HG03280 (cell line): Measurements from ENCODE around the gene GNPNAT1.

ENCODE experiments used
- ATAC-seq: cut with Tn5 transposase; IDR thresholded peaks from one replicate; pipeline ENCODE4 v1.9.1; 2021; ENCODE audit warnings: mild to moderate bottlenecking, moderate library complexity; ENCODE audit not compliant: unreplicated experiment

GNPNAT1 gene

DNA sequence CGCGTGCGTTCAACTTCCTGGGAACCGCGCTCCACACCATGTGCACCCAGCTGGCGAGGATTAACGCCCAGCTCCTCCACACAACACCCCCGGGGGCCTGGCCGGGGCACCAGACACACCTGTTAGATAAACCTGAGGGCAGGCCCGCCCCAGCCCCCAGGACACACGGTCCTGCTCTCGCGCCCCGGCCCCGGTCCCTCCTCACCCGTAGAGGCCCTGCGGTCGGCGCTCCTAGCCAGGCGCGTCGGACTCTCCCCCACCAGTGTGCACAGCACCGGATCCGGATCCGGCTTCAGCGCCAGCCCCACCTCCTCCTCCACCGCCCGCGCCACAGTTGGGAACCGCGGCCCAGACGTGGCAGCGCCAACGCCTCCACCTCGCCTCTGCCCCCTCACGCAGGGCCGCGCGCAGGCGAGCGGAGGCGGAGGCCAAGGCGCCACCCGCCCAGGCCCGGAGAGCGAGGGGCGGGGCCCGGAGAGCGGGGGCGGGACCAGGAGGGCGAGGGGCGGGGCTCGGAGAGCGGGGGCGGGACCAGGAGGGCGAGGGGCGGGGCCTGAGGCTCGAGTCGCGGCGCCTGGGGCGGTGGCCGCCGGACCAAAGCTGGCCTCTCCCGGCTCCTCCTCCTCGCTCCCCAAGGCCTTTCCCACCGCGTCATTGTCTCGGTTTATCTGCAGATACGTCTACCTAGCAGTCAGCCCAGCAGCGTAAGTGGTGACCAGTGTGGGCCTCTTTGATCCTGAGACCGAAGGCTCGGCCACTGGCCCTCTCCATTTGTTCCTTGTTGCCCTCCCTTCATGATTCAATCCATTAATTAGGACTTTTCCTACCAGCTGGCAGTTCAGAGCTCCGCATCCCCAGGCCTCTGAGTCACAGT lies at the start of gene GNPNAT1:
Gene GNPNAT1, minus strand, starts transcription at position 385 of the 874 bp plus-strand sequence. CDS start 6,957 bp downstream, outside the sequence.
- ATAC-seq: peak; percentile 93

DNA sequence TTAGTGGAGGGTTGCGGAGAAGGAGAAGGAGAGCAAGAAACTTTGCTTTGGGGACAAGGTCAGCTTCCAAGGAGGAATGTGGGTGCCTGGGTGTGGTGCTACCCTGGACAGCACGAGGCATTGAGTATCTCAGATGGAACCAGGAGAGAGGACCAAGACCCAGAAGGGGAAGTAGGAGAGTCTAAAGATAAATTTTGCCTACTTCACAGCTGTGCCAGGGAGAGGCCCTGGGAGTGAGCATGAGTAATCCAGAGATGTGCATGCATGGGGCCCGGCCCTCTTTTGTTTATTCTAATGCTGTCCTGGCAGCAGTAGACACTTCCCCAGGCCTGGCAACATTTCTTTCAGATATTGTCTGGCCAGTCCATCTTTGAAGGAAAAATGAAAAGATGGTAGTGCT lies 49.5 kb upstream of the GNPNAT1 start:
- no peak for ATAC-seq

DNA sequence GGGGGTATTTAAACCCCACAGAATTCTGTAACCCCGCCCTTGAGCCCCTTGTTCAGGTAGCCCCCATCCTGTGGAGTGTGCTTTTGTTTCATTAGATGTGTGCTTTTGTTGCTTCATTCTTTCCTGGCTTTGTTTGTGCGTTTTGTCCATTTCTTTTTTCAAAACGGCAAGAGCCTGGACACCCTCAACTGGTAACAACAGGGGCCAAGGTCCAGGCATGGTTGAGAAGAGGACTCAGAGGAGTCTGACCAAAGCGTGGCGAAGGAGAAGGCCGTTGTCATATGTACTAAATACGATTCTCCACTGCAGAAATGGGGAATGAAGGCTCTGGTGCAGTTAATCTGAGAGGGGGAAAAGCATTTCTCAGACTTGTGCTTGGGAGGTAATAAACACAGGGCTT lies 46.0 kb upstream of the GNPNAT1 start:
- no peak for ATAC-seq

DNA sequence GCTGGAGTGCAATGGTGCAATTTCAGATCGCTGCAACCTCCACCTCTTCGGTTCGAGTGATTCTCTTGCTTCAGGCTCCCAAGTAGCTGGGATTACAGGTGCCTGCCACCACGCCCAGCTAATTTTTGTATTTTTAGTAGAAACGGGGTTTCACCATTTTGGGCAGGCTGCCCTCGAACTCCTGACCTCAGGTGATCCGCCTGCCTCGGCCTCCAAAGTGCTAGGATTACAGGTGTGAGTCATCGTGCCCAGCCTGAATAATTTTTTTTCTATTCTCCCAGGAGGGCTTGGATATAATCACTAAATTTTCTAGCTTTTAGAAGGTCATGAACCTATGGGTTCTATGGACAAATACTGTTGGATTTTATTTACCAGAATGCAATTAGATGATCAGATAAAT lies 44.7 kb upstream of the GNPNAT1 start:
- no peak for ATAC-seq

DNA sequence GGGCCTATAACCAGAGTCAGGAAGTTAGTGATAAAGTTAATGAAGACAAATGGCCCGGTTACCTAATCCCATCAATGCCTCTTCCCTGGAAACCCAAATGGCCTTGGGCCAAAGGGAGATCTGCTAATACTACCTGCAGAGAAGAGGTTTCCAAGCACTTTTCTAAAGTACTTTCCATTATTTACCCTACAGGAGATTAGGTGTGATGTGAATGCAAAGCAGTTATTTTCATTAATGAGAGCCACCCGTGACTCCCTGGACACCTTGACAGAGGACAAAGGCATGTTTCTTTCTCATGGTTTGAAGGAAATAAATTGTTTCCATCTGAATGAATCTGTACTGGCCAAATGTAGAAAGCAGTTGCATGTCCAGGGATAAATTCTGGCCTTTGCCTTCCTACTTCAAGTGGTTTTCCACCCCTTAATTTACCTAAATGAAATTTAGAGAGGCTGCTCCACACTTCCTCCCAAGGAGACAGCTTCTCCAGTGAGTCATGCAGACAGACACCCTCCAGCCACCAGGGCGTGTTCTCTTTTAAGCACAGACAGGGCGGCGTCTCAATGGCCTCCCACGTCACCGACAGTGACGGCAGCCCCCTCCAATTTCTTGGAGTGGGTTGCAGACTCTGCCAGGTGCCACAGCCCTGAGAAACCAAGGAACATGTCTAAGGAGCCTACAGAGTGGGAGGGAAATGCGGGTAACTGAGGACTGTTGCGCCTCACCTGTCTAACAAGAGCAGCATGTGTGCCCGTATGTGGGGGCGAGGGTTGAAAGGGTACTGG lies 43.9 kb upstream of the GNPNAT1 start:
- ATAC-seq: no peak

DNA sequence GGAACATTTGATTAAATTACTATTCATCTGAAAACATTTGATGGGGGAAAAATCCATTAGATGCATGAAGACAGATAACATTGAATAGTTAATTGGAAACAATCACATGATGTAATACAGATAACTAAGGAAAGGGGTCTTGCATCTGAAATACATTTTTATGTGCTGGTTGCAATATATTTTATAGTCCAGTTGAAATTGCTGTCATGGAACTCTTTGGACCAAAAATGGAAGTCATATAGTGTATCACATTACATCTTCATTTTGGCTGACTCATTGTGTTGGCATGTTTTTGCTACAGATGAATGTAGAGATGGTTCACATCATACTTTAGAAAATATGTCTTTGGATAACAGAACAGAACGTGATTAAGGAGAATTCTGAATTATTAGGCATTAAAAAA lies 43.0 kb upstream of the GNPNAT1 start:
- no peak for ATAC-seq

DNA sequence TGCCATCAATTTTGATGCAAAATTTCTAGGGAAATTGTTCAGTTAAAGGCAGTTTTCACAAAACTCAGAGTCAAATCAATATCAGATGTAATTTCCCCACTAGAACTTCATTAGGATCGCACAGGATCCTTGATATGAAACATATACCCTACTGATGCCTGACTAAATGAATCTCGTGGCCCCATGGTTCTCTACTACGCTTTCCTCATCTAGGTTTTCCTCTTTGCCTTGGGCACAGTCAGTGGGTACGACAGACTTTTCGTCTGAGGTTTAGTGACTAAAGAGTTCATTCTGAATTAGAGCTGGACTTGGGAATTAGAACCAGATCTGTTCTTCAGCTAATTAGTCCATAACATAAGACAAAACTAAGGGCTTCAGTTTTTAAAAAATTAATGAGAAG lies 42.5 kb upstream of the GNPNAT1 start:
- no peak for ATAC-seq

DNA sequence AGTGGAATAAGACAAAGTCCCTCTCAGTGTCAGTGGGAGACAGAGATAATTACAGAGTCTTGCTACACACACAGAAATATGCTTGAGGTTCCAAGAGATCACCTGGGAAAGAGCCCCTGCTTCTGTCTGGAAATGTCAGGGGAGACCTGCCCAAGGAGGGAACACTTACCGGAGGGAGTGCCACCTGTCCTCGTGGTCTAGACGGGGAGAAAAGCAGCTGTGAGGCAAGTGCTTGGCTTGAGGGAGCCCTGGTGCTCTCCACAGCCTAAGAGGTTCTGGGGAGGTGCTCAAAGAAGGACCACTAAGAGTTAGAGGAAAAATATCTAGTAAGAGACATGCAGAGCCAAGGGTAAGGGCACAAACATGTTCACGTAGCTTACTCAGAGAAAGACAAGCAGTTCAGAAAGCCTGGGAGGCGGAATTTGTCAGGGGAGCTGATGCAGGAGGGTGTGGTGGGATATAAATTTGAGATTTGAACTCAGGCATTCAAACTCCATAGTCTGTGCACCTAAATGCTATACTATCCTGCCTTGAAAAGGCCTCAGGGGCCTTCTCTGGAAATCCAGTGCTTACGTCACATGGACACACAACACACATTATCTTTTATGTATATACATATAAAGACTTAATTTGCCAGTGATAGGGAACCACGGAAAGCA lies 38.2 kb upstream of the GNPNAT1 start:
- ATAC-seq: no peak

DNA sequence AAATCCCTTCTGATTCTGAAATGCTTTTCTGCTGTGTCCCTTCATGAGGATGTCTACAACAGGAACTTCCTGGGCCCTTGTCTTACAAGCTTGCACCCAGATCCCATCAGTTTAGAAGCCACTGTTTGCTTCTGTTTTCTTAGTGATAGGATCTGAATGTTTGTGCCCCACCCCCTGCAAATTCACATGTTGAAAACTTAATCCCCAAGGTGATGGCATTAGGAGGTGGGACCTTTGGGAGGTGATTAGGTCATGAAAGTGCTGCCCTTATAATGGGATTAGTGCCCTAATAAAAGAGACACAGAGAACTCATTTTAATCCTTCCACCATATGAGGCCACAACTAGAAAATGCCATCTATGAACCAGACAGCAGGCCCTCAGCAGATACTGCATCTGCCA lies 36.0 kb upstream of the GNPNAT1 start:
- ATAC-seq: no peak

DNA sequence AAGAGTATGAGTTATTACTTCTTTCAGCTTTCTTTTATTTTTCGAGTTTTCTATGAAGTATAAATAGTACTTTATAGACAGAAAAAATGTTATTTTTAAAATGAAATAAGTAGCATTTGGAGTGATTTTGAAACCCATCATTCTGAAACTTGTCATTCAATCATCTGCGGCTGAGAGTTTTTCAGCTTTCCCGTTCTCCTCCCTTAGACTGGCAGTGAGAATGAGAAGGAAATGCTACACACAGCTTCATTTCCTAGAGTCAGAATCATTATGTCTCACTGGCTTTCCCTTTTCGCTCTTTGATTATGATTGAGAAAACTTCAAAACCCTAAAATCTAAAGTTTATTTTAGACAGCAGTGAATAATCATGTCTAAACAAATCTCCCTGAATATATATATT lies 33.7 kb upstream of the GNPNAT1 start:
- no peak for ATAC-seq

DNA sequence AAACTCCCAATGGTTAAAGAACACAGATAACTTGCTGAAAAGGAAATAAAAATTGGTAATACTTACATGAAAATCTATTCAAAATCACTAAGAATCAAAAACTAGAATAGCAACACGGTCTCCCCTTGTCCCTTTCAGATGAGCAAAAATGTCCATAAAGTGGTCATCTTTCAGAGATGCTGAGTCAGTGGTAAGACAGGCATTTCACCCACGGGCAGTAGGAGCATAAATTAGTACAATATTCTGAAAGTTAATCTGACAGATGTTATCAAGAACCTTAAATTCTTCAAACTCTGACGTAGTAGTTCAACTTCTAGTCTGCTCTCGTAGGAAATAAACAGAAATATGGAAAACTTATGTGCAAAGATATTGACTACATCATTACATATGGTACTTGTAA lies 33.1 kb upstream of the GNPNAT1 start:
- ATAC-seq: no peak

DNA sequence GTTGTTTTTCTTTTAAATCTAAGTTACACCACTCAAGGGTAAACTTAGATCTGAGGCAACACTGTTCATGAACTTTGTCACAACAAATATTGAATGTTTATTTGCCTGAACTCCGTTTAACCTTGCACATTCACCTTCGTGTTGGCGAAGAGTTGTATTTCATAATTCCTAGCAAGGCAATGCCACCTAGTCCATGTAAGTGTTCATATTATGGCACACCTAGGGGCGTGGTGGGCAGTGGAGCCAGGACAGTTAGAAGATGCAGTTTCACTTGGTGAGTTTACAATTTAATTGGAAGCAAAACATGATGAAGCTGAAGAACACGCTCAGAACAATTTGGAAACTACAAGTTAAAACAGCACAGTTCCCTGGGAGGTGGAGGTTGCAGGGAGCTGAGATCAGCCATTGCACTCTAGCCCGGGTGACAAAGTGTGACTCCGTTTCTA lies 30.4 kb upstream of the GNPNAT1 start:
- no peak for ATAC-seq

DNA sequence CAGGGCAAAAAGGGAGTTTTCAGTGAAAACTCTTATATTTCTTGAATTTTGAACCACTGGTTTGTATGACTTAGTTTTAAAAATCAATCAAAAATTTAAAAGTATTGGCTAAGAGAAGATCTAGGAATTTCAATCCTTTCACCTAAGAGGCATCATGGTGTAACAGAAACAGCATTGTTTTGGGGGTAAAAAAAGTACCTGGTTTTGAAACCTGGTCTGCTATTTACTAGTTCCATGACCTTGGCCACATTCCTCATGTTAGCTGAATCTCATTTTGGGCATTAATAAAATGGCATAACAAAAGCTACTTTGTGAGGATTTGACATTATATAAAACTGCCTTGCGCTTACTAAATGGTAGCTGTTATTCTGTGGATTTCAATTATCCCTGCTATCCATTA lies 16.7 kb upstream of the GNPNAT1 start:
- ATAC-seq: no peak

DNA sequence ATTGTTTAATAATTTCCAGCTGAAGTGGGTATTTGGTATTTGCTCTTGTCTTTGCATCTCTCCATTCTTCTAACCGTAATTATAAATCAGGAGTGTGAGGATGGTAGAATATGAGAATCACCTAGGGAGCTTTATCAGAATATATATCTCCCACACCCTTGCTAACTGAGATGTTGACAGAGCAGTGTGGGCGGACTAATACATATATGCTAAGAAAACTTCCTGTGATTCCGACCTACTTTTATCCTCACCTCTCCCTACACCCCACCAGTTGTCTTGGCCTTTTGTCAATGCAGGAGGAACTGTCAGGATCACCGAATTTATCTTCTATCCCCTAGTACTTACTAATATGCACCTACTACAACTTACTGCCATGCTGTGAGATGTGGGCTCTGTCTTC lies 14.7 kb upstream of the GNPNAT1 start:
- ATAC-seq: no peak

DNA sequence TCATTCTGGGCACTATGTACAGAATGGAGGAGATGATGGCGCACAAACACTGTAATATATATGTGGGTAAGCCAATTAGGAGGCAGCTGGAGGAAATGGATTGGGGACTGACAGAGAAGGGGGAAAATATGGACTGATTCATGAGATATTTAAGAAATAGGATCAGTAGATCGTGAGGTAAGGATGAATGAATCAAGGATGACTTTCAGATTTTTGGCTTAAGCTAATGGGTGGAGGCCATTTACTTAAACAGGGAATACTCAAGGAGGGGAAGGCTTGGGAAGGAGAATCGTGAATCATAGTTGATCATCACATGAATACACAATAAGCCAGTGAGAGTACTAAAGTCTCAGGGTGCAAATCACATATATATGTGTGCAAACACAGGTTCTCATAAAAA lies 11.2 kb upstream of the GNPNAT1 start:
- ATAC-seq: no peak

DNA sequence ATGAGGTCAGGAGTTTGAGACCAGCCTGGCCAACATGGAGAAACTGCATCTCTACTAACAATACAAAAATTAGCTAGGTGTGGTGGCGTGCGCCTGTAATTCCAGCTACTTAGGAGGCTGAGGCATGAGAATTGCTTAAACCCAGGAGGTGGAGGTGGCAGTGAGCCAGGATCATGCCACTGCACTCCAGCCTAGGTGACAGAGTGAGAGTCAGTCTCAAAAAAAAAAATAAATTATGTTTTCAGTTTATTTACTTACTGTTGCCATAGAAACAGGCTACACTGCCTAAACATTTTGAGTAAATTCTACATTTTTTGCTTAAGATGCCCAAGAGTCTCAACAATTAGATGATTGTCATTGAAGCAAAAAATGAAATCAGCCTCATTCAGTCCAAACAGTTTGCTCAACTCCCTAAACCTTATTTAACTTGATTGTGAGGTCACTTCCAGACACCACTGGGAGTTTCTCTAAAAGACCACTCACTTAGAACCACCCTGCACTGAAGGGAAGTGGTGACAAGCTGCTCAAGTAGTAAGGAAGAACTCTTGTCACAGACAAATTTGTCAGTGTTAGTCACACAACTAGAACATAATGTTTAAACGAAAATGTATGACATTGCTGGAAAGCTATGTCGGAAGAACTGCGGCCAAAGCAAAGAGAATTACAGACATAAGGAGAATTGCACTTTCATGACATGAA lies 9.8 kb upstream of the GNPNAT1 start:
- no peak for ATAC-seq

DNA sequence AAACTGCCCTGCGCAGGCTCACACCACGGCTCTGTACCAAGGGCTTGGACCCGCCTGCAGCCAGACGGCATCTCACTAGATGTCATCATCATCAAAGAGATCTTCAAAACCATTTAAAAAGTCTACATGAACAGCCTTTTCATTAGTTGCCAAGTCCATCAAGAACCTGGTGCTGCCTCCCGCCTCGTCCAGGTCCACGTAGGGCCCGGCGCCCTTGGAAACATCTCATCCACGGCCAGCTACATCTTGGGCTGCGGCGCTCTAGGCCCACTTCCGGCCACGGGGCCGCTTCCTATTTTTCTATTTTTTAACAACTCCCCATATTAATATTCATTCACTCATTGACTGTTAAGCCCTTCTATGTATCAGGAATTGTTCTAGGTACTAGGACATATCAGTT lies 7.4 kb upstream of the GNPNAT1 start:
- no peak for ATAC-seq

DNA sequence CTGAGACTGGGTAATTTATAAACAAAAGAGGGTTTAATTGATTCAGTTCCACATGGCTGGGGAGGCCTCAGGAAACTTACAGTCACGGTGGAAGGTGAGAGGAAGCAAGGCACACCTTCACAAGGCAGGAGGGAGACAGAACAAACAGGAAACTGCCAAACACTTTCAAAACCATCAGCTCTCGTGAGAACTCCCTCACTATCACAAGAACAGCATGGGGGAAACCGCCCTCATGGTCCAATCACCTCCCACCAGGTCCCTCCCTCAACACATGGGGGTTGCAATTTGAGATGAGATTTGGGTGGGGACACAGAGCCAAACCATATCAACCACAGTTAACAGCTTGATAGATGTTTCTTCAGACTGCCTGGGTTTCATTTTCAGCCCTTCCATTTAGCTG lies 6.2 kb upstream of the GNPNAT1 start:
- ATAC-seq: no peak

DNA sequence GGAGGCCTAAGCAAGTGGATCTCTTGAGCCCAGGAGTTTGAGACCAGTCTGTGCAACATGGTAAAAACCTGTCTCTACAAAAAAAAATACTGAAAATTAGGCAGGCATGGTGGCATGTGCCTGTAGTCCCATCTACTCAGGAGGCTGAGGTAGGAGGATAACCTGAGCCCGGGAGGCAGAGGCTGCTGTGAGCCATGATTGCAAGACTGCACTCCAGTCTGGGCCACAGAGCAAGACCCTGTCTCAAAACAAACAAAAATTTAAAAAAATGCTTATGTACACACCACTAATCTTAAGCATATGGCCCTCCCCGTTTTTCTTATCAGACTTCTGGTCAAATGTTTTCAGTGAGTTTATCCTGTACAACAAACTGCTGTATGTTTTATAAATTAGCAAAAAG lies 1.7 kb upstream of the GNPNAT1 start:
- no peak for ATAC-seq

DNA sequence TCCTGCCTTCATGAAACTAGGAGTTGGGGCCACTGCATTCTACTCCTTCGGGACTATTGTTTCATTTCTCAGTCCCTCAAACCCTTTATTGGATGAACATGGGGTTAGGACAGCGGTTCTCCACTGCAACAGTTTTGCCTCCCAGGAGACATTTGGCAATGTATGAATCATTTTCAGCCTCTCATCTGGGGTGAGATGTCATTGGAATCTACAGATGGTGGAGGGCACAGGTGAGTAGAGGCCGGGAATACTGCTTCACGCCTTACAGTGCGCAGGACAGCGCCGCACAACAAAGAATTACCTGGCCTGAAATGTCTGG lies 649 bp upstream of the GNPNAT1 start:
- no peak for ATAC-seq

DNA sequence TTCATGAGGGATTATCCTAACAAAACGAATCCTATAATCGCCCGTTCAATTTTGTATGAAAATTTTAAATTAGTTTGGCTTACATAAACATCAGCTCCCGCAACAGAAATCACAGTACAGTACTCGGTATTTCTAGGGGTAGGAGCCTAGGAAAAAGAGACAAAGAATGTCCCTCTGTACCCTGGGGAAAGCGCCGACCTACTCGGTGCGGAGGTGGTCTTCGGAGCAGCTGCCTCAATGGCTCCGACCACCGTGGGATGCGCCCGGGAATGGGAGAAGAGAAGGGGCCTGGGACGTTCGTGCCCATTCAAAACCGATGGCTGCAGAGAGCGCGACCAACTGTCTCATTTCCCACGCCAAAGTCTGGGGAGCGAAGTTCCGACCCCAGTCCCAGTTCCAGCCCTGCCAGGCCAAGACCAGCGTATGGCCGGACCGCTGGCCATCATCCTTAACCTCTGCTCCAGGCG lies 618 bp downstream of the GNPNAT1 start:
- ATAC-seq: no peak
